HG03439 (cell line): Measurements from ENCODE around the gene SPOCK2.
"Not testable (repeated sequence)": the region's sequence is repeated elsewhere in the genome, so short reads cannot be mapped to it uniquely, and the experiment has no call there.

Source experiments
- ATAC-seq: cut with Tn5 transposase; IDR thresholded peaks from one replicate; pipeline ENCODE4 v1.9.1; 2021; ENCODE audit warnings: mild to moderate bottlenecking, moderate library complexity; ENCODE audit not compliant: unreplicated experiment

SPOCK2 gene

DNA sequence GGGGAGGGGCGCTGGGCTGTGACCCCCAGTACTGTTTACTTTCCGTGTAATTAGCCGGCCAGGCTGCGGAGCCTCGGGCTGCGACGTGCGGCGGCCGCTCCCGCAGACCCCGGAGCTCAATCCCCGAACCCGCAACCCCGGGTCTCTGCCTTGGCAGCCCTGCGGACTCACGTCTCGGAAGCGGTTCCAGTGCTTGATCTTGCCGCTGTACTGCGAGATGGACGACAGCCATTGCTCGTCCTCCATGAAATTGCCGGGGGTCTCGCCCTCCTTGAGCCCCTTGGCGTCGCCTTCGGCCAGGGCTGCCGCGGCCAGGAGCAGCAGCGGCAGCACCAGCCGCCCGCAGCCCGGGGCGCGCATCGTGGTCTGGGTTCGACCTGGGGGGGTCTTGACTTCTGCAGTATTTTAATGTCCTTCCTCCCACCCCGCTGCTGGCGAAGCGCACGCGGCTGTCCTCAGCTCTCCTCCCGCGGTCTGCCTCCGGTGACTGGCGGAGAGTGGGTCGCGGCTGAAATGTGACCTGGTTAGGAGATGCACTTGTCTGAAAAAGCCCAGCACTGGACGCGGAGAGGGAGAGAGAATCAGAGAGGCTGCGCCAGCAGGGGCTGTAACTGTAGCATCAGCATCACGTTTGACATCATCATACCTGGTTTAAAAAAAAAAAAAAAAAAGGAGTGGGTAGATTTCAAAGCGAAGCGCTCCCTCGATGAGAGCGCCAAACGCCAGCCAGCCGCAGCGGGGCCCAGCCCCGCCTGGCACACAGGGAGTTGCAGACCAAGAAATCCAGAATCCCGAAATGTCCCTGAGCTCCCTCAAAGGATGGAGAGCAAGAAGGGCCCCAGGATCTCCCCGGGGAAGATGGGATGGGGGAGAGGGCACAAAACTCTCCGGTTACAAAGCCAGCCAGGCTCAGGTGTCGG lies at the start of gene SPOCK2:
Gene SPOCK2 (minus strand): TSS at position 583 of the 920 bp plus-strand sequence. CDS start 223 bp downstream, at position 360.
- no peak for ATAC-seq

DNA sequence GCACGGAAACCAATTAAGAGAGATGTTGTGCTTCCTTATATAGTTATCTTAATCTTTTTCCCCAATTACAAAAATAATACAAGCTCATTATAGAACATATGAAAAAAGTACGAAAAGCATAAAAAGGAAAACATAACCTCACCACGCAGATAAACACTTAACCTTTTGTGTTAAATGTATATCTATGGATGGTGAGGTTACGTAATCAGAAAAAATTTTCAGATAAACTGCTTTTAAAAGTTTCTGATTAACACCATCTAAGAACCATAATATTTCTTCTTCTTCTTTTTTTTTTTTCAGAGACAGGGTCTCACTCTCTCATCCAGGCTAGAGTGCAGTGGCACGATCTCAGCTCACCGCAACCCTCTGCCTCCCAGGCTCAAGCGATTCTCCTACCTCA lies 49.2 kb upstream of the SPOCK2 start:
- ATAC-seq: no peak

DNA sequence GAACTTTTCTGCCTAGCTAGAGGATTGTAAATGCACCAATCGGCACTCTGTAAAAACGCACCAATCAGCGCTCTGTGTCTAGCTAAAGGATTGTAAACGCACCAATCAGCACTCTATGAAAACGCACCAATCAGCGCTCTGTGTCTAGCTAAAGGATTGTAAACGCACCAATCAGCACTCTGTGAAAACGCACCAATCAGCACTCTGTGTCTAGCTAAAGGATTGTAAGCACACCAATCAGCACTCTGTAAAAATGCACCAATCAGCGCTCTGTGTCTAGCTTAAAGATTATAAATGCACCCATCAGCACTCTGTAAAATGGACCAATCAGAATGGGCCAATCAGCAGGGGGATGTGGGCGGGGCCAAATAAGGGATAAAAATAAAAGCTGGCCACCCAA lies 47.9 kb upstream of the SPOCK2 start:
- not testable (repeated sequence) for ATAC-seq

DNA sequence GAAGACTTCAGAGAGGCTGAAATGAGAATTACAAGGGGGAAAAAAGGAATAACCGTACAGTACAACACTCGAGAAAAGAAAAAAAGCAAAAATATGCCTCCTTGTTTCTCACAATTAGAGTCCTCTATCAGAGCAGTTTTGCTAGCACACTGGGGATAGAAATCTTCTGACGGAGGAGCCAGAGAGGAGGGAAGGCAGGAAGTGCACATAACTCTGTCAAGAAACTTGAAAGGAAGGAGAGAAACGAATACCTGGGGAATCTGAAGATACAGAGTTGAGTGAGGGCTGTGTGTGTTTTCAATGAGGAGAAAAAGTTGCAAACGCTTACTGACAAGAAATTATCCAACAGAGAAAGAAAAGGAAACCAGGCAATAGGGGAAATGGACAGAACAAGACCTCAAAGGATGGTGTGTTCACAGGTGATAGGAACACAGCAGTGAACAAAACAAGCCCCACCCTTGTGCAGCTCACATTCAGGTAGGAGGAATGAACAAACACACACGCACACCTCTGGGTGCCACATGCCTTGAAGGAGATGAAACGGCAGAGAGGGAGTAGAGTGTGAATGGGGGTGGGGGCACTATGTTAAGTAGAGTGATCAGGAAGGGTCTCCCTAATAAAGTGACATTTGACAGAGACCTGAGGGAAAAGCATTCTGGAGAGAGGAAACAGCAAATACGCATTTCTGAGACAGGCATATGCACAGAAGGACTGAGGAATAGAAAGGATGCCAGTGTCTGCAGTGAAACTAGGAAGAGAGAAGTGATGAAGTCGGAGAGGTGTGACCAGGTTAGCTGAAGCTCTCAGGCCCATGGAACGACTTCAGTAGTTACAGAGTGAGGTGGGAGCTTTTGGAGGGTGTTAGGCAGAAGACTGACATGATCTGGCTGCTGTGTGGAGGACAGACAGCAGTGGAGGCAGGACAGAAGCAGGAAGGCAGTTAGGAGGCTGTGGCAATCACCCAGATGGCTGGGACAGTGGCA lies 46.7 kb upstream of the SPOCK2 start:
- no peak for ATAC-seq

DNA sequence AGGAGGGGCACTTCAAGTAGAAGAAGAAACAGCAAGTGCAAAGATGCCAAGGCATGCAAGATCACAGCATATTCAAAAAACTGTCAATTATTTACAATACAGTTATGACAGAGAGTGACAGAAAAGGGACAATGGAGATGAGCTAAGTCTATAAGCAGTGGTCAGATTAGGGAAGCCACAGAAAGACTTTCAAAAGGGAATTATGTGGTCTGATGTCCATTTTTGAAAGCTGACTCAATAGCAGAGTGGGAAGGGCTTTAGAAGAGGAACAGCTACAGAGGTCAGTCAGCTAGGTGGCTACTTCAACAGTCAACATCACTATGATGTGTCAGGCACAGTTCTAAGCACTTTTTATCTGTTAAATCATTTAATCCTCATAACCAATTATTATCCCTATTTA lies 45.2 kb upstream of the SPOCK2 start:
- ATAC-seq: peak; percentile 67

DNA sequence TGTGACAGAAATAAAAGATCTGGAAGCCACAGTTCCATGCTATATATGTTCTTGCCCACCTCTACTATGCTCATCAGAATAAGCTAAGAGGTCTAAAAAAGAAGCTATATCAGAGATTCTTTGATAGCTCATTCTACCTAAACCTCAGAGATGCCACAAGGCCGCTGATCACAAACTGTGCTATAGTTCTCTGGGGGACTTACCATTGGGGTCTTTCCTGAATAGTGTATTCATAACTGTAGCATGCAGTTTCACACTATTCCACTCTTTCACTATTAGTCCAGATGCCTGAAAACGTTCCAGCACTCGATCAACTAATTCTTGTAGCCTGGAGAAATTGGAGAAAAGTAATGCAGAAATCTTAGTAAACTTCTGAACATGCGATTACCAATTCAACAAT lies 44.5 kb upstream of the SPOCK2 start:
- no peak for ATAC-seq

DNA sequence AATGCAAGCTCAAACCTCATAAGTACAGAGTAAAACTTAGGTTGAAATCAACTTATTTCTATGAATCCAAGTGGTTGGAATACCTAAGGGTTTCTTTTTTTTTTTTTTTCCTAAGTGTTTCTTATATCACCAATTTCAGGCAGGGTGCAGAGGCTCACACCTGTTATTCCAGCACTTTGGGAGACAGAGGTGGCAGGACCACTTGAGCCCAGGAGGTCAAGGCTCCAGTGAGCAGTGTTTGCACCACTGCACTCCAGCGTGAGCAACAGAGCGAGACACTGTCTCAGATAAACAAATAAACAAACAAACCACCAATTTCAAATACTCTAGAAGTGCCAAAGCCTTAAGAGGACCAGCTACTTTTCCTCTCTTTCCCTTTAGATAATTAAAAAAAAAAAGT lies 39.2 kb upstream of the SPOCK2 start:
- no peak for ATAC-seq

- ATAC-seq: no peak
These were observed 38.5 kb upstream of the SPOCK2 start for GRCh38 chr10:72126872-72127232.

- no peak for ATAC-seq
These were observed 38.0 kb upstream of the SPOCK2 start for GRCh38 chr10:72126184-72126871.

DNA sequence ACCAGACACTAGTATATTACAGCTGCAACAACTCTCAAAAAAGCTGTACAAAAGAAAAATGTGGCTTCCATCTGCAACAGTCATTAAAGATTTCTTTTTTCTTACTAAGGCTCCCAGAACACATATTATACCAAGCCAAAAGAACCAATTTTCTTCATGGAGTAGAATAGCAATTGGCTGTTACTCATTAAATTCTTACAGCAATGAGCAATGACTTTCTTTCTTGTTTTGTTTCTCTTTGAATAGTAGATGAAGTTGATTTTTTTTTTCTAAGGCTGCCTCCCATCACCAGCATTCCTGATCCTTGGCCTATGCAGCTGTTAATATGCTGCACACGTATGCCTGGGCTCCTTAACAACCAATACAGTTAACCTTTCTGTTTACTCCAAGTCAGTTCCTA lies 36.6 kb upstream of the SPOCK2 start:
- no peak for ATAC-seq

DNA sequence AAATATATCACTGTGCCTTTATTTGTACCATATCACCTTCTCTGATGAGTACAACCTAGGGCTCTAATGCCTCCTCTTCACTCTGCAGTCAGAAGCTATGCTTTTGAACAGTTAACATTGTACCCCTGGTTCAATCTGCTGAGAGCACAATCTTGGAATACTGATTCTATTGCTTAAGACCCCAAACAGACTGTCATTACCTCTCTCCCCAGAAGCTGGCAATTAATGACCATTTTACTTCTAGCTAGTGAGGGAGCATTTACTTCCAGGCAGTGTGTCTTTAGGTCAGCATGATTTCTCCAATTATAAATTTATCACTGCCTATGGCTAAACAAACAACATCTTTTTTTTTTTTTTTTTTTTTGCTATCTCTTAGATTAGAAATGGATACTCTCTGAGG lies 36.0 kb upstream of the SPOCK2 start:
- no peak for ATAC-seq

DNA sequence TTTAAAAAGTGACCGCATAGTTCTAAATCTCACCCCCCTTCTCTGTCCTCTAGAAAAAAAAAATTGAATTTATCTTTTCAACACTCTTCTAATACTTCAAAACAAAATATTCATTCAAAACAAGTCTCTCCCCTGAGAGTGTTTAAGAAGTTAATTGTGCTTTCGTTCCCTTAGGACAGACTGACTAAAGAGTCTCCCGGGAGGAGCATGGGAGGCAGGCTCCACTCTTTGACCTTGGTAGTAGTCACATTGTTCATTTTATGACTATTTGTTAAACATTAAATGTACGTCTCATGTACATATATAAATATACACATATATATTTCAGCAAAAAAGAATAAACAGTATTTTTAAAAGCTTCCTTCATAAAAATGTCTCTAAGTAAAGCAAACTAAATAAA lies 35.3 kb upstream of the SPOCK2 start:
- no peak for ATAC-seq

- no peak for ATAC-seq
These were observed 33.9 kb upstream of the SPOCK2 start for GRCh38 chr10:72122221-72122620.

DNA sequence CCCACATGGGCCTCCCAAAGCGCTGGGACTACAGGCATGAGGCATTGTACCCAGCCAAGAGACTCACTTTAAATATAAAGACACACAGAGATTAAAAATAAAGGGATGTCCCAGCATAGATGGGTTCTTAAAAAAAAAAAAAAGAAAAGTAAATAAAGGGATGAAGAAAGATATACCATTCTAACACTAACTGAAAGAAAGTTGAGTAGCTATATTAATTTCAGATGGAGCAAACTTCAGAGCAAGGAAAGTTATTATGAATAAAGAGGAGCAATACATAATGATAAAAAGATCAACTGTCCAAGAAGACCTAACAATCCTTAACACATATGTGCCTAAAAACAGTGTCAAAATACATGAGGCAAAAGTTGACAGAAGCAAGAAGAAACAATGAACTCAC lies 33.0 kb upstream of the SPOCK2 start:
- no peak for ATAC-seq

DNA sequence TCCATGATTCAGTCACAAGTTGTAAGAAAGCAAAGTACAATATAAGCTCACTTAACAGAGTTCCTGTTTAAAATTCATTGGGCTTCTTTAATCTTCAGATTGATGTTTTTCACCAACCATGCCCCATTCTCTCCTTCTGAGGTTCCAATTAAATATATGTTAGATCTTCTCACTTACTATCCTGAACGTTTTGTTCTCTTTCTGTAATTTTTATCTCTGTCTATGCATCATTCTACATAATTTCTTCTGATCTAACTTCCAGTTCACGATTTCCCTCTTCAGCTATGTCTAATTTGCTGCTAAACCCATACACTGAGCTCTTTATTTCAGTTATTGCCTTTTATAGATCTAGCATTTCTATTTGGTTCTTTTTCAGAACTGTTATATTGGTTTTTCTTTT lies 28.0 kb upstream of the SPOCK2 start:
- no peak for ATAC-seq

DNA sequence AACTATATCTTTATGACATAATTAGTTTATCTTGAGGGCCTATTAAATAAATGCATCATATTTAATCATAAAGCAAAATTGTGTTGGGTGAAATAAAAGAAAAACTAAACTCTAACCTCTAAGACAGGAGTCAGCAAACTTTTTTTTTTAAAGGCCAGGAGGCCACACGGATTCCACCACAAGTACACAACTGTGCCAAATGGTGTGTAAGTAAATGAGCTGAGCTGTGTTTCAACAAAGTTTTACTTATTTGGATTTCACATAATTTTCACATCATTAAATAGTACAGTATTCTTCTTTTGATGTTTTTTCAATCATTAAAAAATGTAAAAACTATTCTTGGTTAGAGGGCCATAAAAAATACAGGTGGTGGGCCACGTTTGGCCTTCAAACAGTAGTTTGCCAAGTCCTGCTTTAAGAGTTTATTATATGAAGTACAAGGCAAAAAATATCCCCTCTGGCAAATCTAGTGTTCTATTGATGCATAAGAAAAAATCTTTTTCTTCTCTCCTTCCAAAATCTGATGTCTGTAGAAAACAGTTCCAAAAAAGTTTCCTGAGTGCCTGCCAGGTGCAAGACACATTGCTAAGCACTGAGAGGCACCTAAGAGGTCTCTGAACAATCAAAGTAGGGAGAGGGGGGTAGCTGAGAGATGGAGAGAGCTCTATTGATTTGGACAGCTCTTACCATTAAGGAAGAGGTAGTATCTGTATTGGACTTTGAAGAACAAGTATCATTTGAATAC lies 26.5 kb upstream of the SPOCK2 start:
- no peak for ATAC-seq

DNA sequence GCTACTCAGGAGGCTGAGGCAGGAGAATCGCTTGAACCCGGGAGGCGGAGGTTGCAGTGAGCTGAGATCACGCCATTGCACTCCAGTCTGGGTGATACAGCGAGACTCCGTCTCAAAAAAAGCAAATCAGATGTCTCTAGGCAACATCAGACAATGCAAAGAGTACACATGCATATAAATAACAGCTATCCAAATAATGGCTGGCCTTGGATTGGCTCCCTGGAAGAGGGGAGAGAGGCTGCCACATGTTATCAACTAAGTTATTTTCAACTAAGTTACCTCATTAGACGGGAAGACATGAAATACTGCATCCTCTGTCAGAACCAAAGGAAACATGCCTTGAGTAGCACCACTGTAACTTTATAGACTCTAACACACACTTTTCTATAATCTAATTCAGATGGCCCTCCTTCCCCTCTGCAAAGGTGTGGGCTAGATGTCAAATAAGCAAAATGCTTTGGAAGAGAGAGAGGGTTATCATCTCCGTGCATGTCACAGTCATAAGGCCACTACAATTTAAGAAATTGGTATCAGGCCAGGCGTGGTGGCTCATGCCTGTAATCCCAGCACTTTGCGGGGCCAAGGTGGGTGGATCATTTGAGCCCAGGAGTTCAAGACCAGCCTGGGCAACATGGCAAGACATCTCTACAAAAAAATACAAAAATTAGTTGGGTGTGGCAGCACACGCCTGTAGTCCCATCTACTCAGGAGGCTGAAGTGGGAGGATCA lies 22.5 kb upstream of the SPOCK2 start:
- ATAC-seq: no peak

DNA sequence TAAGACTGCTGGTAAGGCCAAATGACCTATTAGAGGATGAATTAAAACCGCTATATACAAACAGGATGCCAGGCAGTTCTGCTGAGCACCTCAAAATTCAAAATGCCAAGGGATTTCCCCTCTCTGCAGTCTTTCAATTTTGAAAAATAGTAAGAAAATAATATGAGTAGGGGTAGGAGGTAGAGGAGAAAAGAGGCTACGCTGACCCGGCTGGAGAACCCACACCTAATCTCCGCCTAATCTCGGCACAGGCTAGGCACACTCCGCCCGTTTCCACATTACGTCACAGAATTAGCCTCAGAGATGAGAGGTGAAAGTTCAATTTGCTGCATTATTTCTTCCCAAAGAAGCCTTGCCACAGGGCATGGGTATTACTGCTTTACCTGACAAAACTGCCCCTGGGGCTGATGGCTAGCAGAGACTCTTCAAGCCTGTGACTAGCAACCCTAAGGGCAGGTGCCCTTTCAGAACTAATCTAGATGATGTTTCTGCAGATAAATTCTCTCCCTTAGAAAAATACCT lies 21.3 kb upstream of the SPOCK2 start:
- no peak for ATAC-seq

DNA sequence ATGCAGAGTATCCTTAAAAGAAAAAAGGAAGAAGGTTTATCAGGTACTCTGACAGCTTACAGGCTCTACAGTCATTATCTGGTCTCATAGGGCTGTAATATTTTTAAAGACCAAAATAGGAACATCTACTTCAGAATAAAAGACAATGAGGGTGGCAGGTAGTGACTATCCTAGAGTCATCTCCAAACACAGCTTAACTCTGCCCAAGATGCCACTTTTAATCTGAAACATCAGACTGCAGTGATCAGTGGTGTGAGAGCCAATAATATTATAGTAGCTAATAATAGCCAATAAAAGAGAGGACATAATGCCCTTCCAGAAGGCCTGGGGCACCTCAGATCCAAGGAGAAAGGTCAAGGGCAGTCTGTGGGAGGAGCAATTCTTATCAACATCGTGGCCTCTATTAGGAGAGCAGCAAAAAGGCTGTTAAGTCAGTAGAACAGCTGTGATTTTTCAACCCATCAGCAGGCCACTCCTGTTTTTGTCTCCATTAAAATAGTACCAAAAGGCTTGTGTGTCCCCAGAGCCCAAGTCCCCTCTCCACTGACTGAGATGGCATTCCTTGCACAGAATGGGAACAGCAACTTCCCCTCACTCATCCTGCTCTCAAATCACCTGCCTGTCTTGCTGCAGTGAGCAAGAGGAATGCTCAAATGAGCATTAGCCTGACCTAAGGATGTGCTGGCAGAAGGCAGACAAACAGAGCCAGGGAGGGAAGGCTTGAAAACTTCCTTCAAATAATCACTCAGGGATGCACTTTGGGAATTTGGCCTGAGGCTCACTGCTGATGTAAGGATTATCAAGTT lies 20.7 kb upstream of the SPOCK2 start:
- ATAC-seq: no peak
